Medulla oblongata (tissue), 1 donor: ENCODE data around the gene REXO5.

Experiments
- DNase-seq: peaks from one replicate; pipeline ENCODE4 v3.0.0-alpha.2; 2015; ENCODE audit errors: extremely low spot score

Gene REXO5

GRCh38 chr16:20799599-20799998 lies 6.7 kb upstream of the REXO5 start:
- DNase-seq = no peak

DNA sequence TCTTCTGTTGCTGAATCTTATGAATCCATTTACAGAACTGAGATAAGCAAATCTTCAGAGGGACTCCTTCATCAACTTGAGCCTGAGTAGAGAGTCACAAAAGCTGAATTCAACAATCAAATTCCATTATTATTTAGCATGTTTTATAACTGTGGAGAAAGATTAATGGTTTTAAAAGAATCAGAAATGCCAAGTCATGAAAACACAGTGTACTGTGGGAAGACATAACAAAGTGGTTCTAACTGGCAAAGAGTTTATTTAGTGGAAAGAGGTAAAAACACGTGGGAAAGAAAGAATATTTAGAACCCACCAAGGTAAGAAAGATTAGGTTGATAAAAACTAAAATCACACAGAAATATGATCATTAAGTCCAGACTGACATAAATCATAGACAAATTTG lies 5.0 kb upstream of the REXO5 start:
- no peak for DNase-seq

GRCh38 chr16:20803192-20803560 lies 3.2 kb upstream of the REXO5 start:
- no peak for DNase-seq

DNA sequence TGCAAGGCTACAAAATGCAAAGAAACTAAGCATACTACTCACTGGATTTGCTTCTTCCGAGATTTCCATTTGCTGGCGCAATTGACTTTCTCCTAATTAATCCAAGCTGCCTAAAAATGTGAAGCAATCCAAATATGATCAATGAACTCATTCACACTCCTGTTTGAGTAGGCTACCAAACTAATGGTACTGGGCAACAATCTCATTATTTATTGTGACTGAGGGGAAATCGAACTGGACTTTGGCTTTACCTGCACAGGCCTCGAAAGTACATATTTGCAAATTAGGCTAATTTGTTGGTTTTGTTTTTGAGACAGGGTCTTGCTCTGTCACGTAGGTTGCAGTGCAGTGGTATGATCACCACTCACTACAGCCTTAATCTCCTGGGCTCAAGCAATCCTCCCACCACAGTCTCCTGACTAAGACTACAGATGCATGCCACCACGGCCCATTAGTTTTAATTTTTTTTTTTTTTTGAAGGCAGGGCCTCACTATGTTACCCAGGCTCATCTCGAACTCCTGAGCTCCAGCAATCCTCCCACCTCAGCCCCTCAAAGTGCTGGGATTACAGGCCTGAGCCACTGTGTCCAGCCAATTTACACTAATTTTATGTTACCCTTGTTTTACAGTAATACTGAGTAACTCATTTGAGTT lies 2.6 kb upstream of the REXO5 start:
- DNase-seq = no peak

DNA sequence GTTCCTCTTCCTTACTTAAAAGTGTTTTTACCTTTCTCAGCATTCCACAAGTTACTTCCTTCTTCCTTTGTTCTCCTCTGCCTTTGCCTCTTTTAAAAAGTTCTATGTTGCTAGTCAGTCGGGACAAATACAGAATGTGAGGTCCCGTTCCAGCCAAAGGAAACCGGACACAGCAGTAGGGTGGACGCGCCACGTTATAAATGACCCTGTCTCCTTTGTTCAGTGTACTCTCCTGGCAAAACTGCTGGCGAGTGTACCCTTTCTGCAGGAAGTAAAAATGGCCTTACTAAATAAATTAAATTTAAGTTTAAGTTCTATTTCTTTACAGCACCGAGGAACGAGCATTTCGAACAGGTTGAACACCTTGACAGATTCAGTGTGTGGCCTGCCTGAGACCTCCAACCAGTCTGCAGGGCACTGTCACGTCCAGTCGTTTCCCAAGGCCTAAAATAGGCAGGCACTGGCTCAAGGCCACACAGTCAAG lies 601 bp upstream of the REXO5 start:
- peak; percentile 2 for DNase-seq

- DNase-seq = no peak
Observed at GRCh38 chr16:20807862-20808261, 1.5 kb downstream of the REXO5 start.

- DNase-seq = no peak
Observed at GRCh38 chr16:20811889-20812439, 5.6 kb downstream of the REXO5 start.

GRCh38 chr16:20812510-20812909 lies 6.2 kb downstream of the REXO5 start:
- no peak for DNase-seq

GRCh38 chr16:20814784-20815183 lies 8.5 kb downstream of the REXO5 start:
- DNase-seq = no peak

GRCh38 chr16:20818929-20819585 lies 12.7 kb downstream of the REXO5 start:
- DNase-seq = no peak

DNA sequence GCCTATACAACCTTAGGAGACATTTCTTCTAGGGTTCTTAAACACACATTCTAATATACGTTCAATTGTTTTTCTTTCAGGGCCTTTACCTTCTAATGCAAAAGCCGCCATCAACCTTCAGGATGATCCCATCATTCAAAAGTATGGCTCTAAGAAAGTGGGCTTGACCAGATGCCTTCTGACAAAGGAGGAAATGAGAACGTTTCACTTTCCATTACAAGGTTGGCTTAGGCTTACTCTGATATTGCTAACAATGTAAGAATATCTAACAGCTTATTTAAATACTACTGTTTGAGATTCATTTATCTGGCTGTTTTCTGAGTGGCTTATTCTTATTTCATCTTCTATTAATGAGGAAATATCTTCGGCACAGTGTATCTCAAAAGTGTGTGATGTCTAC lies 15.4 kb downstream of the REXO5 start:
- no peak for DNase-seq

GRCh38 chr16:20822521-20823325 lies 16.4 kb downstream of the REXO5 start:
- no peak for DNase-seq

DNA sequence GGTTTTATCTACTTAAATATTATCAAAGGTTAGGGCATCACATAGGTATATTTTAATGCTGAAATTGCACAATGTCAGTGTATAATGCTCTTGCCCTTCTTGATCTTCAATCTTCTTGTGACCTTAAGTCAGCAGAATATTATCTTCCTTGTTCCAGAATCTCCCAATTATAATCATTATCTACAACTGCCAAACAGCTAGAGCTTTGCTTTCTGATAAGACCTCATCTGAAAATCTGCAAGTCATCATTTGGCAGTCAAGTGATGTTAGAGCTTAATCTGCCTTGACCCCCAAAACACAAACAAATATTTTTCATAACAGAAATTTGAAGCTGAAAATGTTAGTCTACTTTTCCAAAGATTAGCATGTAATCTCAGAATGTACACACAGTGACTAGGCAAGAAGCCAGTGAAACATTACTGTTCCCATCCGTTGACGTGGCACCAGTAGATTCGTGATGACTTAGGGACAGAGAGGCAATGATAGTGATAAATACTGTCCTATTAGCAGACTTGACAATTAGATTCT lies 19.8 kb downstream of the REXO5 start:
- DNase-seq = no peak

- DNase-seq = no peak
Observed at GRCh38 chr16:20829536-20829935, 23.2 kb downstream of the REXO5 start.

GRCh38 chr16:20830372-20830771 lies 24.0 kb downstream of the REXO5 start:
- DNase-seq = no peak

- DNase-seq = peak; percentile 15
Observed at GRCh38 chr16:20833086-20833485, 26.8 kb downstream of the REXO5 start.

- DNase-seq = no peak
Observed at GRCh38 chr16:20838240-20838639, 31.9 kb downstream of the REXO5 start.

- no peak for DNase-seq
Observed at GRCh38 chr16:20839504-20839903, 33.2 kb downstream of the REXO5 start.

DNA sequence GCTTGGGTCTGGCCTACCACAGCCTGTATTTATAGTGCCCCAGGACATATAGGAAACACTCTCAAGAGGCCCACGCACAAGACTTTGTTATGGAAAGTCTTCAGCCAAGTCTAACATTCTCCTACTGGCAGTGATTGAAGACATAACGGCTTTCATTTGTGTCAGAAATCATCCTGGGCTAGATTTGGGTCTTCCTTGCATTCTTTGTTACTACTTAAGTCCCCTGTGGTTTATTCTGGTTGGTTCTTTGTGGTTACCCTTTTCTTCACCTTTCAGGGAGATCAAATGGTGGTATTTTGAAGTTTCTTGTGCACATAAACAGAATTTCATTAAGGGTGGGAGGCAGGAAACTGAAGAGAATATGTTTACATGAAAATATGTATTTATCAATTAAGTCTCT lies 37.7 kb downstream of the REXO5 start:
- DNase-seq = no peak

DNA sequence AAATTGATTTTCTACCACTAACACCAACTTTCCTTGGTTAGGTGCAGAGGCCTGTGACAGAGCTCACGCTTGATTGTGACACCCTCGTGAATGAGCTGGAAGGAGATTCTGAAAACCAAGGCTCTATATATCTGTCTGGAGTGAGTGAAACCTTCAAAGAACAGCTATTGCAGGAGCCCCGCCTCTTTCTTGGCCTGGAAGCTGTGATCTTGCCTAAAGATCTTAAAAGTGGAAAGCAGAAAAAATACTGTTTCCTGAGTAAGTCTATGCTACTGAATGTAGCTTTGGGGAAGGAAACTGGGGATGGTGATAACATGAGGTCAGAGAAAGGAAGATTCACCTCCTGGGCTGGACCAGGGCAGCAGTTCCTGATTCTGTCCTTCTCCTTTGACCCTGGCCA lies 38.3 kb downstream of the REXO5 start:
- no peak for DNase-seq

DNA sequence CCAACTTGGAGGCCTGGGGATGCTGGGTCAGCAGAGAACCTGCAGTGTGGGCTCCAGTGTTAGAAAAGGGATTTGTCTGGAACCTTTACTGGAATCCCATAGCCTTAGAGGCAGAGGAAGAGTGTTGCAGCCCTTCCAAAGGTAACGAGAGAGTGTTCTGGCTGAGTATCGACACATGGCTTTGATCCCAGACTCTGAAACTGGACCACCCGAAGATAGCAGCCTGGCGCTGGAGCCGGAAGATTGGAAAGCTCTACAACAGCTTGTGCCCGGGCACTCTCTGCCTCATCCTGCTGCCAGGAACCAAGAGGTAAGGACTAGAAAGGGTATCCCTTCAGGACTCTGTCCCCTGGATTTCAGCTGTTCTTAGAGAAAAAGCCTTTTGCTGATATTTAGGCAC lies 39.7 kb downstream of the REXO5 start:
- no peak for DNase-seq

DNA sequence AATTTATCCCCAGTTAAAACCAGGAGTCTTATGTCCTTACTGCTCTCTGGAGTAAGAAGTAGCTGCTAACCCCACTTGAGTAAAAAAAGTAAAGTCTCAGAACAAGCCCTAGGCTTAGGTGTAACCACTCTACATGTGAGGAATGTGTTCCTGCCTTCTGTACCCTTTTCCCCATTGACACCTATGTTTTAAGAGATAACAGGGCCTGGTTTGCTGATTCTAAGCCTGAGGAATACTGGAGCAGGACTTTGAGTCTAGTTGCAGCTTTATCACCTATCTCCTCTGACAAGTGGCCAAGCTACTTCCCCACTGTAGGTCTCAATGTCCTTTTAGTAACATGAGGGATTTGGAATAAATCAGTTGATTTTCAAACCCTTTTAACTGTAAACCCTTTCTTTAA lies 40.2 kb downstream of the REXO5 start:
- DNase-seq = no peak
